Putamen (tissue), 1 donor: ENCODE data around the gene OSBPL10.
A peak's percentile ranks its signal among the peaks of the same experiment; 100 is the strongest.

Experiments used
- DNase-seq: peaks from one replicate; pipeline ENCODE4 v3.0.0-alpha.2; 2016; ENCODE audit warnings: low spot score

The OSBPL10 gene

GRCh38 chr3:31772758-31773473, 208.1 kb downstream of the OSBPL10 start:
- DNase-seq: no peak

GRCh38 chr3:31772272-31772671, 208.8 kb downstream of the OSBPL10 start:
- DNase-seq: no peak

- DNase-seq: no peak
Measured at GRCh38 chr3:31770822-31771326, 210.2 kb downstream of the OSBPL10 start.

GRCh38 chr3:31768479-31769125, 212.5 kb downstream of the OSBPL10 start:
- DNase-seq: peak; percentile 13

- no peak for DNase-seq
Measured at GRCh38 chr3:31767920-31768319, 213.1 kb downstream of the OSBPL10 start.

- no peak for DNase-seq
Measured at GRCh38 chr3:31766669-31767068, 214.4 kb downstream of the OSBPL10 start.

- no peak for DNase-seq
Measured at GRCh38 chr3:31765871-31766270, 215.2 kb downstream of the OSBPL10 start.

- DNase-seq: no peak
Measured at GRCh38 chr3:31763731-31764130, 217.3 kb downstream of the OSBPL10 start.

GRCh38 chr3:31762888-31763351, 218.1 kb downstream of the OSBPL10 start:
- no peak for DNase-seq

- no peak for DNase-seq
Measured at GRCh38 chr3:31762097-31762764, 218.8 kb downstream of the OSBPL10 start.

- DNase-seq: no peak
Measured at GRCh38 chr3:31760654-31761053, 220.4 kb downstream of the OSBPL10 start.

GRCh38 chr3:31758322-31758965, 222.6 kb downstream of the OSBPL10 start:
- no peak for DNase-seq

GRCh38 chr3:31755926-31756658, 225.0 kb downstream of the OSBPL10 start:
- no peak for DNase-seq

GRCh38 chr3:31754575-31755278, 226.3 kb downstream of the OSBPL10 start:
- no peak for DNase-seq

- DNase-seq: no peak
Measured at GRCh38 chr3:31753050-31753425, 228.0 kb downstream of the OSBPL10 start.

- no peak for DNase-seq
Measured at GRCh38 chr3:31752305-31753049, 228.6 kb downstream of the OSBPL10 start.

- DNase-seq: no peak
Measured at GRCh38 chr3:31750341-31750740, 230.7 kb downstream of the OSBPL10 start.

GRCh38 chr3:31748933-31749295, 232.1 kb downstream of the OSBPL10 start:
- no peak for DNase-seq

- no peak for DNase-seq
Measured at GRCh38 chr3:31748281-31748932, 232.7 kb downstream of the OSBPL10 start.

GRCh38 chr3:31747785-31748184, 233.3 kb downstream of the OSBPL10 start:
- DNase-seq: no peak
